Astrocyte of the spinal cord (primary cell): ENCODE measurements around the gene PCNP.

Experiments used
- DNase-seq: peaks from one replicate; pipeline ENCODE4 v3.0.0; 2011; ENCODE audit warnings: low read depth, low spot score
- H3K4me3 ChIP-seq: 2 replicates; pipeline ENCODE4 v1.5.1; 2011; ENCODE audit warnings: low read depth, mild to moderate bottlenecking, low read length, moderate library complexity
- CTCF ChIP-seq: IDR thresholded peaks from 2 replicates; pipeline ENCODE4 v1.5.1; 2012; ENCODE audit warnings: low read depth, mild to moderate bottlenecking, low read length, inconsistent platforms
- in situ Hi-C: cut with HindIII; loops from 2 replicates; pipeline ENCODE4 v1.10.0; 2017; ENCODE audit warnings: low sequenced_read_pairs

The PCNP gene

GRCh38 chr3:101633186-101633585 is 59.2 kb downstream of the PCNP start:
- TF ChIP-seq CTCF, result no peak
- no peak overlapping the region for H3K4me3 ChIP-seq
- no peak for DNase-seq
- in situ Hi-C loops, result no loop called here

GRCh38 chr3:101634591-101635196 is 60.7 kb downstream of the PCNP start:
- no peak overlapping the region for H3K4me3 ChIP-seq
- no peak for TF ChIP-seq CTCF
- in situ Hi-C loops, result no loop called here
- no peak for DNase-seq

GRCh38 chr3:101635345-101635744 is 61.4 kb downstream of the PCNP start:
- no peak for TF ChIP-seq CTCF
- DNase-seq, result no peak
- in situ Hi-C loops, result no loop called here
- no peak overlapping the region for H3K4me3 ChIP-seq

- no peak overlapping the region for H3K4me3 ChIP-seq
- in situ Hi-C loops, result no loop called here
- peak; percentile 70 for TF ChIP-seq CTCF
- peak; percentile 22 for DNase-seq
These were observed 62.2 kb downstream of the PCNP start for GRCh38 chr3:101635954-101636798.

- no peak for TF ChIP-seq CTCF
- in situ Hi-C loops, result no loop called here
- no peak for DNase-seq
- H3K4me3 ChIP-seq, result no peak overlapping the region
These were observed 63.5 kb downstream of the PCNP start for GRCh38 chr3:101637451-101637850.

GRCh38 chr3:101638261-101638745 is 64.3 kb downstream of the PCNP start:
- peak; percentile 8 for TF ChIP-seq CTCF
- peak; percentile 14 for DNase-seq
- in situ Hi-C loops, result no loop called here
- no peak overlapping the region for H3K4me3 ChIP-seq
